Transverse colon (tissue), 4 donors: ENCODE results near the gene NAP1L4. TPM values are rescaled to one million over a fixed set of nuclear protein-coding genes. Genes with fewer than 3 reads are reported as not detected.

ENCODE experiments used
- DNase-seq: peaks from one replicate; pipeline ENCODE4 v3.0.0-alpha.2; 2019
- H3K27ac ChIP-seq, 4 donors: fragments of 200-600 bp; sonication (generic); 2 replicates each; pipeline ENCODE4 v1.5.1; 2016 to 2018; ENCODE audit warnings: inconsistent platforms in 4 of 4
- H3K27me3 ChIP-seq: fragments of 200-600 bp; sonication (generic); 2 replicates; pipeline ENCODE4 v1.5.1; 2017; ENCODE audit warnings: inconsistent platforms
- H3K36me3 ChIP-seq, 4 donors: fragments of 200-600 bp; sonication (generic); 2 replicates each; pipeline ENCODE4 v1.5.1; 2017 to 2019; ENCODE audit warnings: inconsistent platforms in 4 of 4
- H3K4me1 ChIP-seq, 4 donors: fragments of 200-600 bp; sonication (generic); 2 replicates each; pipeline ENCODE4 v1.5.1; 2017 to 2020; ENCODE audit warnings: inconsistent platforms in 4 of 4
- H3K4me3 ChIP-seq, 4 donors: fragments of 200-600 bp; sonication (generic); 1 replicate in 1 of 4; 2 replicates in 3 of 4; pipeline versions ENCODE4 v1.5.1 to v1.6.1; 2017 to 2019; ENCODE audit warnings: inconsistent platforms in 4 of 4
- H3K9me3 ChIP-seq, 2 donors: fragments of 200-600 bp; sonication (generic); 2 replicates each; pipeline ENCODE4 v1.5.1; 2017 to 2019; ENCODE audit warnings: inconsistent platforms in 2 of 2
- CTCF ChIP-seq, 5 experiments: fragments of 200-600 bp in 3 of 5; fragments of 450-650 bp in 2 of 5; sonication (generic) in 3 of 5; IDR thresholded peaks; 1 replicate in 2 of 5; 2 replicates in 3 of 5; pipeline ENCODE4 v1.5.1; 2016 to 2017; ENCODE audit warnings: antibody characterized with exemption in 5 of 5, inconsistent platforms in 3 of 5, mild to moderate bottlenecking in 2 of 5, moderate library complexity in 1 of 5
- EP300 ChIP-seq: sonication (generic); formaldehyde crosslinking; IDR thresholded peaks from one replicate; pipeline ENCODE4 v1.6.1; 2017; ENCODE audit warnings: antibody characterized with exemption, low read depth
- POLR2A ChIP-seq: fragments of 450-650 bp; IDR thresholded peaks from one replicate; pipeline ENCODE4 v1.6.1; 2016; ENCODE audit warnings: antibody characterized with exemption, mild to moderate bottlenecking, moderate library complexity
- POLR2AphosphoS5 ChIP-seq, 3 donors: sonication (generic); formaldehyde crosslinking; IDR thresholded peaks; one replicate each; pipeline ENCODE4 v1.6.1; 2016; ENCODE audit warnings: antibody characterized with exemption in 3 of 3
- WGBS, 2 donors: methylation state at CpG; one replicate each; pipeline ENCODE4 v1.1.5; 2018; ENCODE audit warnings: low coverage in 1 of 2; 5-methylcytosine and 5-hydroxymethylcytosine counted together
- in situ Hi-C, 4 donors: fragments of 200-750 bp; cut with MboI; loops; one replicate each; pipeline versions ENCODE4 v1.15.0 to v1.15.1; 2017; ENCODE audit warnings: low sequenced_read_pairs in 3 of 4, low pct_ligation_motif_present in 1 of 4, low pct_unique_long_range_greater_than_20kb in 1 of 4
- intact Hi-C: fragments of 100-400 bp; cut with DNase I; formaldehyde crosslinking; loops from one replicate; pipeline ENCODE4 v1.15.1; 2023; ENCODE audit warnings: low total_unique reads
- small RNA-seq, 4 donors: library from RNA; depleted of rRNA; stranded (forward); fragments of <200 nt; gene quantifications; one replicate each; pipeline ENCODE3, GENCODE V24; 2016
- total RNA-seq, 4 donors: library from RNA; depleted of rRNA; stranded (reverse); fragments of >200 nt; gene quantifications; one replicate each; pipeline ENCODE4 v1.1.0, GENCODE V29; 2016

The NAP1L4 gene
- total RNA-seq, 4 donors from 2014 or later: 63.6 to 140 (median 111) TPM

GRCh38 chr11:2899080-2899783 lies 92.9 kb downstream of the NAP1L4 start:
- DNase-seq: no peak
- WGBS, 2 donors: 54 to 79% methylated on average over 7 to 13 of the region's 13 CpGs
- H3K4me1 ChIP-seq: peaks cover 0 to 46% (median 18%) of the 10 kb centered on the region in 4 donors
- TF ChIP-seq POLR2AphosphoS5 (IDR thresholded peaks at IDR 0.05) (no peak), POLR2A (no peak), CTCF (IDR thresholded peaks at IDR 0.05) (no peak), EP300 (no peak)
- in situ Hi-C loops: loop anchor here (5.0 to 25.0 kb wide), 5 partner anchors 462 to 587 kb away; partner anchors contain the start of genes C11orf21 (in 1 of the 4), KCNQ1 (in 1 of the 4), TRPM5 (in 1 of the 4) and TSPAN32 (in 1 of the 4)
- H3K27ac ChIP-seq: peak overlapping the region; percentile 55 to 74 (median 60)
- intact Hi-C loops: loop anchor here (10.0 kb wide), 1 partner anchor 474 kb away; no protein-coding TSS in a partner anchor
- no peaks in the 10 kb centered on the region for H3K36me3 ChIP-seq
- H3K9me3 ChIP-seq: no peaks in the 10 kb centered on the region
- H3K27me3 ChIP-seq: no peaks in the 10 kb centered on the region
- H3K4me3 ChIP-seq: no peak overlapping the region

- H3K4me3 ChIP-seq: no peak overlapping the region
- in situ Hi-C loops: loop anchor here (5.0 to 25.0 kb wide), 5 partner anchors 461 to 586 kb away; partner anchors contain the start of genes C11orf21 (in 1 of the 4), KCNQ1 (in 1 of the 4), TRPM5 (in 1 of the 4) and TSPAN32 (in 1 of the 4)
- peak; percentile 63 for DNase-seq
- H3K27me3 ChIP-seq: no peaks in the 10 kb centered on the region
- WGBS, 2 donors: 67 to 80% methylated on average over 1 to 12 of the region's 12 CpGs
- peak overlapping the region; percentile 55 to 74 (median 60) for H3K27ac ChIP-seq
- no peaks in the 10 kb centered on the region for H3K9me3 ChIP-seq
- no peaks in the 10 kb centered on the region for H3K36me3 ChIP-seq
- intact Hi-C loops: loop anchor here (10.0 kb wide), 1 partner anchor 474 kb away; no protein-coding TSS in a partner anchor
- TF ChIP-seq CTCF (IDR thresholded peaks at IDR 0.05): no peak
- peak in 2 of 3 donors; percentile 50 to 52 for TF ChIP-seq POLR2AphosphoS5 (IDR thresholded peaks at IDR 0.05)
- TF ChIP-seq EP300: no peak
- H3K4me1 ChIP-seq: peaks cover 0 to 39% (median 16%) of the 10 kb centered on the region in 4 donors
These were observed 93.6 kb downstream of the NAP1L4 start for GRCh38 chr11:2898366-2899079.

- Histone ChIP-seq H3K4me3 (no peak overlapping the region), H3K36me3 (no peaks in the 10 kb centered on the region), H3K27me3 (no peaks in the 10 kb centered on the region), H3K27ac (no peak overlapping the region), H3K4me1 (peaks cover 5 to 37% (median 17%) of the 10 kb centered on the region in 4 donors), H3K9me3 (no peaks in the 10 kb centered on the region)
- in situ Hi-C loops (loop anchor here (5.0 to 25.0 kb wide), 5 partner anchors 460 to 585 kb away; partner anchors contain the start of genes C11orf21 (in 1 of the 4), KCNQ1 (in 1 of the 4), TRPM5 (in 1 of the 4) and TSPAN32 (in 1 of the 4)), intact Hi-C loops (loop anchor here (10.0 kb wide), 1 partner anchor 472 kb away; no protein-coding TSS in a partner anchor)
- no peak for DNase-seq
- TF ChIP-seq POLR2AphosphoS5 (IDR thresholded peaks at IDR 0.05): no peak
- no peak for TF ChIP-seq CTCF (IDR thresholded peaks at IDR 0.05)
- no peak for TF ChIP-seq POLR2A
- no peak for TF ChIP-seq EP300
- WGBS, 2 donors: 90 to 91% methylated on average over 4 to 6 of the region's 6 CpGs
These were observed 95.1 kb downstream of the NAP1L4 start for GRCh38 chr11:2897048-2897447.

GRCh38 chr11:2896047-2896446 lies 96.1 kb downstream of the NAP1L4 start:
- Histone ChIP-seq H3K4me1 (peaks cover 13 to 40% (median 20%) of the 10 kb centered on the region in 4 donors), H3K4me3 (no peak overlapping the region), H3K36me3 (no peaks in the 10 kb centered on the region), H3K9me3 (no peaks in the 10 kb centered on the region), H3K27ac (no peak overlapping the region), H3K27me3 (no peaks in the 10 kb centered on the region)
- TF ChIP-seq POLR2A (no peak), EP300 (no peak), POLR2AphosphoS5 (IDR thresholded peaks at IDR 0.05) (no peak)
- 71 to 87% methylated on average over 3 to 9 of the region's 9 CpGs for WGBS, 2 donors
- intact Hi-C loops: loop anchor here (10.0 kb wide), 1 partner anchor 471 kb away; no protein-coding TSS in a partner anchor
- in situ Hi-C loops: loop anchor here (5.0 to 25.0 kb wide), 5 partner anchors 459 to 584 kb away; partner anchors contain the start of genes C11orf21 (in 1 of the 4), KCNQ1 (in 1 of the 4), TRPM5 (in 1 of the 4) and TSPAN32 (in 1 of the 4)
- DNase-seq: no peak

Small RNAs within 50 kb of the gene (small RNA-seq; reads per million reads assigned to genes)
- 10.2 to 20.0 (median 12.9) reads per million in 4 donors for gene SNORA54

Other genes starting within 250 kb of the NAP1L4 start
- gene CDKN1C, start 106.6 kb downstream of the NAP1L4 start, total RNA-seq: 10 to 100 TPM; 12.4 to 40.0 (median 27.7) TPM
- gene PHLDA2, start 62.9 kb downstream of the NAP1L4 start, total RNA-seq: 10 to 100 TPM in 1 of 4 donors, 1 to 10 TPM in 1, not detected in 2; 8.2 to 16.2 TPM
- 10 to 100 TPM; 37.0 to 61.3 (median 52.3) TPM for gene CARS1, start 65.1 kb upstream of the NAP1L4 start, total RNA-seq
- gene OSBPL5, start 173.0 kb upstream of the NAP1L4 start, total RNA-seq: 100 to 1,000 TPM in 2 of 4 donors, 10 to 100 TPM in 2; 37.3 to 211 (median 105) TPM
- gene MRGPRG, start 226.5 kb upstream of the NAP1L4 start, total RNA-seq: not detected
- gene MRGPRE, start 240.1 kb upstream of the NAP1L4 start, total RNA-seq: not detected